ENCODE results near the gene GFRA4. TPM values are rescaled to one million over a fixed set of nuclear protein-coding genes. Genes with fewer than 3 reads are reported as not detected.

Gene GFRA4
- total RNA-seq, 6 experiments from 2014 or later: not detected

- Mint-ChIP-seq H3K36me3 (ENCODE audit: low read depth) (no peaks in the 10 kb centered on the region), H3K4me3 (no peak overlapping the region), H3K27ac (no peak overlapping the region), H3K4me1 (ENCODE audit: low read depth) (peaks cover 6% of the 10 kb centered on the region; the same call in 1 of the 2 replicates), H3K9me3 (no peaks in the 10 kb centered on the region), H3K27me3 (ENCODE audit: insufficient read depth) (peaks cover 39% of the 10 kb centered on the region)
- no peak for DNase-seq
- TF ChIP-seq, protein P1, sequence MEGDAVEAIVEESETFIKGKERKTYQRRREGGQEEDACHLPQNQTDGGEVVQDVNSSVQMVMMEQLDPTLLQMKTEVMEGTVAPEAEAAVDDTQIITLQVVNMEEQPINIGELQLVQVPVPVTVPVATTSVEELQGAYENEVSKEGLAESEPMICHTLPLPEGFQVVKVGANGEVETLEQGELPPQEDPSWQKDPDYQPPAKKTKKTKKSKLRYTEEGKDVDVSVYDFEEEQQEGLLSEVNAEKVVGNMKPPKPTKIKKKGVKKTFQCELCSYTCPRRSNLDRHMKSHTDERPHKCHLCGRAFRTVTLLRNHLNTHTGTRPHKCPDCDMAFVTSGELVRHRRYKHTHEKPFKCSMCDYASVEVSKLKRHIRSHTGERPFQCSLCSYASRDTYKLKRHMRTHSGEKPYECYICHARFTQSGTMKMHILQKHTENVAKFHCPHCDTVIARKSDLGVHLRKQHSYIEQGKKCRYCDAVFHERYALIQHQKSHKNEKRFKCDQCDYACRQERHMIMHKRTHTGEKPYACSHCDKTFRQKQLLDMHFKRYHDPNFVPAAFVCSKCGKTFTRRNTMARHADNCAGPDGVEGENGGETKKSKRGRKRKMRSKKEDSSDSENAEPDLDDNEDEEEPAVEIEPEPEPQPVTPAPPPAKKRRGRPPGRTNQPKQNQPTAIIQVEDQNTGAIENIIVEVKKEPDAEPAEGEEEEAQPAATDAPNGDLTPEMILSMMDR (IDR thresholded peaks at IDR 0.05): no peak
Measured at GRCh38 chr20:3661814-3662665, 1.2 kb downstream of the GFRA4 start.

- H3K27me3 Mint-ChIP-seq (ENCODE audit: insufficient read depth): peaks cover 40% of the 10 kb centered on the region
- H3K36me3 Mint-ChIP-seq (ENCODE audit: low read depth): no peaks in the 10 kb centered on the region
- H3K9me3 Mint-ChIP-seq: no peaks in the 10 kb centered on the region
- H3K27ac Mint-ChIP-seq: no peak overlapping the region
- no peak overlapping the region for H3K4me3 Mint-ChIP-seq
- DNase-seq: no peak
- H3K4me1 Mint-ChIP-seq (ENCODE audit: low read depth): peaks cover 6% of the 10 kb centered on the region; the same call in 1 of the 2 replicates
- TF ChIP-seq, protein P1 (IDR thresholded peaks at IDR 0.05): no peak
Measured at GRCh38 chr20:3661060-3661813, 2.0 kb downstream of the GFRA4 start.

DNA sequence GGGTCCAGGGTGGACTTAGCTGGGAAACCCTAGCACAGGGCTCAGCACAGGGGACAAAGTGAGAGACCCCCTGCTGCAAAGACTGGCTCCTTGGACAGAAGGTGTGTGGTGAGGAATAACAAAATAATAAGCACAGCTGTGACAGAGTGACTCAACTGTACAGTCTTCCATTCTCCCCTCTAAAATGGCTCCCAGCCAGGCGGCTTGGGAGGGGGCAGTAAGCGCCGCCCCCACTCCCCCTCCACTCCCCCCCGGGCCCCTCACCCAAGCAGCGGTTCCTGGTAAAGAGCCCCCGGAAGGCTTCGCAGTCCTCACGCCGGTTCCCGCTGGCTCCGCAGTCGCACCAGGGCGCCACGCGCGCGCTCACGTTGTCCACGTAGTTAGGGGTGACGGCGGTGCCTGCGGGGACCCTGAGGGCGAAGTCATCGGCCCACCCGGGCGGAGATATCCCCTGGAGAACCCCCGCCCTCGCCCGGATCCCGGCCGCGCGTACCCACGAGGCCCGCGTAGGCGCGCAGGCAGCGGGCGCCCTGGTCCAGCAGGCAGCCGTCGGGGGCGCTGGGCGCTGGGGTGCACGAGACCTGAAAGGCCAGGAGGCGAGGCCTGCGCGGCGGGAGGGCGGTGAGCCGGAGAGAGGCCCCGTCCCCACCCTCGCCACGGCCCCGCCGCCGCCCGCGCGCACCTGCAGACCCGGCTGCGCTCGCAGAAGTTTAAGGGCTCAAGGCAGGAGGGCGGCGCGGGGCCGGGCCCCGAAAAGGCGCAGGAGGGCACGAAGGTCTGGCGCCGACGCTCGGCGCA, 2.7 kb downstream of the GFRA4 start:
- Mint-ChIP-seq H3K4me1 (ENCODE audit: low read depth) (peaks cover 6% of the 10 kb centered on the region; the same call in 1 of the 2 replicates), H3K27ac (no peak overlapping the region), H3K27me3 (ENCODE audit: insufficient read depth) (peaks cover 40% of the 10 kb centered on the region), H3K36me3 (ENCODE audit: low read depth) (no peaks in the 10 kb centered on the region), H3K4me3 (no peak overlapping the region), H3K9me3 (0 out of 2 replicates have a peak, but pooled peaks cover 3% of the 10 kb centered on the region)
- DNase-seq: no peak
- TF ChIP-seq, protein P1 (IDR thresholded peaks at IDR 0.05): no peak

GRCh38 chr20:3659492-3660261, 3.5 kb downstream of the GFRA4 start:
- Mint-ChIP-seq H3K4me1 (ENCODE audit: low read depth) (peaks cover 6% of the 10 kb centered on the region; the same call in 1 of the 2 replicates), H3K27ac (no peak overlapping the region), H3K9me3 (0 out of 2 replicates have a peak, but pooled peaks cover 4% of the 10 kb centered on the region), H3K36me3 (ENCODE audit: low read depth) (no peaks in the 10 kb centered on the region), H3K27me3 (ENCODE audit: insufficient read depth) (peaks cover 38% of the 10 kb centered on the region), H3K4me3 (no peak overlapping the region)
- DNase-seq: no peak
- TF ChIP-seq, protein P1 (IDR thresholded peaks at IDR 0.05): 0 out of 2 replicates have a peak, but pooled peaks have one; percentile 23
